Fibroblast of skin of right biceps (primary cell): Measurements from ENCODE around the gene TTLL9.
"Not testable (repeated sequence)": the region's sequence is repeated elsewhere in the genome, so short reads cannot be mapped to it uniquely, and the experiment has no call there.

Experiments used
- DNase-seq: peaks from one replicate; pipeline ENCODE4 v3.0.0-alpha.2; 2013

The TTLL9 gene

GRCh38 chr20:31869942-31870725 lies at the start of gene TTLL9, which contains the start of gene DUSP15:
Gene TTLL9, plus strand, starts transcription at chr20:31870634. Its CDS starts 493 bp downstream, at chr20:31871127.
Gene DUSP15, minus strand, starts transcription at chr20:31870527. Its CDS starts 190 bp downstream, at chr20:31870337.
- no peak for DNase-seq

- no peak for DNase-seq
These were observed 49.0 kb upstream of the TTLL9 start for GRCh38 chr20:31821427-31821826.

GRCh38 chr20:31822421-31823330 lies 47.8 kb upstream of the TTLL9 start:
- DNase-seq = peak; percentile 68

- peak; percentile 32 for DNase-seq
These were observed 46.9 kb upstream of the TTLL9 start for GRCh38 chr20:31823360-31824124.

GRCh38 chr20:31824125-31824485 lies 46.3 kb upstream of the TTLL9 start:
- no peak for DNase-seq

- no peak for DNase-seq
These were observed 45.7 kb upstream of the TTLL9 start for GRCh38 chr20:31824554-31825313.

- no peak for DNase-seq
These were observed 44.4 kb upstream of the TTLL9 start for GRCh38 chr20:31826074-31826473.

- no peak for DNase-seq
These were observed 43.4 kb upstream of the TTLL9 start for GRCh38 chr20:31827059-31827458.

- not testable (repeated sequence) for DNase-seq
These were observed 42.4 kb upstream of the TTLL9 start for GRCh38 chr20:31828016-31828415.

- no peak for DNase-seq
These were observed 40.7 kb upstream of the TTLL9 start for GRCh38 chr20:31829731-31830130.

- no peak for DNase-seq
These were observed 39.9 kb upstream of the TTLL9 start for GRCh38 chr20:31830406-31830981.

GRCh38 chr20:31831211-31831610 lies 39.2 kb upstream of the TTLL9 start:
- no peak for DNase-seq

- no peak for DNase-seq
These were observed 38.6 kb upstream of the TTLL9 start for GRCh38 chr20:31831771-31832306.

- DNase-seq = no peak
These were observed 37.1 kb upstream of the TTLL9 start for GRCh38 chr20:31833130-31833930.

GRCh38 chr20:31833931-31834521 lies 36.4 kb upstream of the TTLL9 start:
- no peak for DNase-seq

GRCh38 chr20:31835554-31835953 lies 34.9 kb upstream of the TTLL9 start:
- no peak for DNase-seq

- DNase-seq = peak; percentile 89
These were observed 34.2 kb upstream of the TTLL9 start for GRCh38 chr20:31835977-31836852.

GRCh38 chr20:31836853-31837608 lies 33.4 kb upstream of the TTLL9 start:
- peak; percentile 50 for DNase-seq
